GM12878 (cell line): ENCODE measurements around the gene RABEP1. TPM values are rescaled to one million over a fixed set of nuclear protein-coding genes. Genes with fewer than 3 reads are reported as not detected.

Experiments
- BACH1 ChIP-seq: fragments of 450-650 bp; IDR thresholded peaks from 2 replicates; pipeline ENCODE4 v1.6.1; 2017; ENCODE audit warnings: mild to moderate bottlenecking, borderline replicate concordance
- BHLHE40 ChIP-seq, 2 experiments: fragments of 450-650 bp in 1 of 2; IDR thresholded peaks; 2 replicates each; pipeline ENCODE4 v1.6.1; 2011 to 2017; ENCODE audit warnings: low read depth in 2 of 2, borderline replicate concordance in 1 of 2, improper control_type of control experiment in 1 of 2, low read length in 1 of 2, mild to moderate bottlenecking in 1 of 2
- CBFB ChIP-seq: IDR thresholded peaks from 2 replicates; pipeline ENCODE4 v1.6.1; 2016; ENCODE audit warnings: antibody characterized with exemption, low read depth
- CHD4 ChIP-seq: fragments of 200-600 bp; sonication (generic); IDR thresholded peaks from 2 replicates; pipeline ENCODE4 v1.6.1; 2016; ENCODE audit warnings: mild to moderate bottlenecking
- DPF2 ChIP-seq: fragments of 450-650 bp; IDR thresholded peaks from 2 replicates; pipeline ENCODE4 v1.6.1; 2017; ENCODE audit warnings: mild to moderate bottlenecking
- E4F1 ChIP-seq: fragments of 450-650 bp; IDR thresholded peaks from 2 replicates; pipeline ENCODE4 v1.6.1; 2018; ENCODE audit warnings: borderline replicate concordance, mild to moderate bottlenecking; ENCODE audit not compliant: partially characterized antibody
- IKZF1 ChIP-seq: fragments of 450-650 bp; conservative IDR thresholded peaks from 2 replicates; pipeline ENCODE4 v1.6.1; 2017; ENCODE audit warnings: antibody characterized with exemption, mild to moderate bottlenecking
- MXI1 ChIP-seq: fragments of 150-350 bp; IDR thresholded peaks from 2 replicates; pipeline ENCODE4 v1.6.1; 2011; ENCODE audit warnings: low read depth, mild to moderate bottlenecking, inconsistent platforms, low read length, improper control_type of control experiment
- PAX8 ChIP-seq: fragments of 450-650 bp; IDR thresholded peaks from 2 replicates; pipeline ENCODE4 v1.6.1; 2017; ENCODE audit warnings: mild to moderate bottlenecking, moderate library complexity
- RELB ChIP-seq: fragments of 450-650 bp; IDR thresholded peaks from 2 replicates; pipeline ENCODE4 v1.6.1; 2017; ENCODE audit warnings: low read depth, mild to moderate bottlenecking, moderate library complexity
- REST ChIP-seq: IDR thresholded peaks from 2 replicates; pipeline ENCODE4 v1.6.1; 2012; ENCODE audit warnings: mild to moderate bottlenecking, low read depth, low read length
- SIX5 ChIP-seq: IDR thresholded peaks from 2 replicates; pipeline ENCODE4 v1.6.1; 2011; ENCODE audit warnings: mild to moderate bottlenecking, low read depth, low read length, moderate library complexity; ENCODE audit not compliant: severe bottlenecking
- SMARCA5 ChIP-seq: fragments of 450-650 bp; IDR thresholded peaks from 2 replicates; pipeline ENCODE4 v1.6.1; 2017; ENCODE audit warnings: mild to moderate bottlenecking
- TAF1 ChIP-seq: IDR thresholded peaks from 2 replicates; pipeline ENCODE4 v1.6.1; 2011; ENCODE audit warnings: mild to moderate bottlenecking, low read depth, low read length, borderline replicate concordance
- TCF3 ChIP-seq: IDR thresholded peaks from 2 replicates; pipeline ENCODE4 v1.6.1; 2012; ENCODE audit warnings: low read depth, mild to moderate bottlenecking, low read length, borderline replicate concordance; ENCODE audit not compliant: insufficient read depth
- ZNF207 ChIP-seq: fragments of 450-650 bp; IDR thresholded peaks from 2 replicates; pipeline ENCODE4 v1.6.1; 2014; ENCODE audit warnings: antibody characterized with exemption, mild to moderate bottlenecking, borderline replicate concordance
- polyA plus RNA-seq, 11 experiments: library from polyadenylated mRNA; depleted of rRNA in 4 of 11; unstranded in 6 of 11; stranded (reverse) in 5 of 11; fragments of >200 nt; fragmentation: Nextera tagmentation in 4 of 11; fragmentation: Illumina TruSeq in 1 of 11; extraction: Ambion mirVana in 4 of 11; extraction: Trizol in 1 of 11; gene quantifications; 1 replicate in 1 of 11; 2 replicates in 10 of 11; pipeline versions ENCODE4 v1.2.1 to v1.2.3, GENCODE V29; 2011 to 2016; ENCODE audit warnings: inconsistent platforms in 2 of 11, missing spikeins in 2 of 11, low read depth in 1 of 11
- total RNA-seq, 4 experiments: library from RNA; depleted of rRNA in 3 of 4; stranded (reverse); fragments of >200 nt in 3 of 4; fragmentation: Illumina TruSeq in 1 of 4; extraction: Trizol in 1 of 4; gene quantifications; 2 replicates each; pipeline versions ENCODE4 v1.2.1 to v1.2.3, GENCODE V29; 2013 to 2021

The RABEP1 gene
- total and polyA plus RNA-seq, 10 of the 15 experiments (the other 5 are each of a cell fraction or from before 2014, with no cell fraction given) = 13.4 to 71.4 (median 59.8) TPM

- TF ChIP-seq REST (no peak), E4F1 (no peak), IKZF1 (no peak; the same call in 1 of the 2 replicates), RELB (peak; percentile 88), CHD4 (no peak), ZNF207 (no peak), MXI1 (0 out of 2 replicates have a peak, but pooled peaks have one; percentile 40), PAX8 (no peak), BHLHE40 (IDR thresholded peaks at IDR 0.05; ENCODE audit: borderline replicate concordance in 1 of 2, low read depth in 2 of 2, low read length in 1 of 2) (peak; percentile 91 to 94), BACH1 (no peak; the same call in 1 of the 2 replicates), SMARCA5 (no peak), SIX5 (no peak), TAF1 (no peak), CBFB (no peak), TCF3 (no peak), DPF2 (peak; percentile 73; the same call in 1 of the 2 replicates)
Measured at GRCh38 chr17:5329784-5330557, 47.9 kb downstream of the RABEP1 start (continued).
